Measurements from ENCODE around the gene LRG1.
"Not testable (repeated sequence)": the region's sequence is repeated elsewhere in the genome, so short reads cannot be mapped to it uniquely, and the experiment has no call there.

The LRG1 gene

GRCh38 chr19:4567584-4568071 is 27.8 kb upstream of the LRG1 start (continued):
- peak; percentile 20 for TF ChIP-seq ZBTB26 (tag by site-specific recombination; optimal IDR thresholded peaks at IDR 0.05)
- TF ChIP-seq, protein P1, sequence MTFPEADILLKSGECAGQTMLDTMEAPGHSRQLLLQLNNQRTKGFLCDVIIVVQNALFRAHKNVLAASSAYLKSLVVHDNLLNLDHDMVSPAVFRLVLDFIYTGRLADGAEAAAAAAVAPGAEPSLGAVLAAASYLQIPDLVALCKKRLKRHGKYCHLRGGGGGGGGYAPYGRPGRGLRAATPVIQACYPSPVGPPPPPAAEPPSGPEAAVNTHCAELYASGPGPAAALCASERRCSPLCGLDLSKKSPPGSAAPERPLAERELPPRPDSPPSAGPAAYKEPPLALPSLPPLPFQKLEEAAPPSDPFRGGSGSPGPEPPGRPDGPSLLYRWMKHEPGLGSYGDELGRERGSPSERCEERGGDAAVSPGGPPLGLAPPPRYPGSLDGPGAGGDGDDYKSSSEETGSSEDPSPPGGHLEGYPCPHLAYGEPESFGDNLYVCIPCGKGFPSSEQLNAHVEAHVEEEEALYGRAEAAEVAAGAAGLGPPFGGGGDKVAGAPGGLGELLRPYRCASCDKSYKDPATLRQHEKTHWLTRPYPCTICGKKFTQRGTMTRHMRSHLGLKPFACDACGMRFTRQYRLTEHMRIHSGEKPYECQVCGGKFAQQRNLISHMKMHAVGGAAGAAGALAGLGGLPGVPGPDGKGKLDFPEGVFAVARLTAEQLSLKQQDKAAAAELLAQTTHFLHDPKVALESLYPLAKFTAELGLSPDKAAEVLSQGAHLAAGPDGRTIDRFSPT (tag by site-specific recombination; IDR thresholded peaks at IDR 0.05) = peak; percentile 61

GRCh38 chr19:4566402-4567051 is 26.7 kb upstream of the LRG1 start:
- TF ChIP-seq, protein P2, sequence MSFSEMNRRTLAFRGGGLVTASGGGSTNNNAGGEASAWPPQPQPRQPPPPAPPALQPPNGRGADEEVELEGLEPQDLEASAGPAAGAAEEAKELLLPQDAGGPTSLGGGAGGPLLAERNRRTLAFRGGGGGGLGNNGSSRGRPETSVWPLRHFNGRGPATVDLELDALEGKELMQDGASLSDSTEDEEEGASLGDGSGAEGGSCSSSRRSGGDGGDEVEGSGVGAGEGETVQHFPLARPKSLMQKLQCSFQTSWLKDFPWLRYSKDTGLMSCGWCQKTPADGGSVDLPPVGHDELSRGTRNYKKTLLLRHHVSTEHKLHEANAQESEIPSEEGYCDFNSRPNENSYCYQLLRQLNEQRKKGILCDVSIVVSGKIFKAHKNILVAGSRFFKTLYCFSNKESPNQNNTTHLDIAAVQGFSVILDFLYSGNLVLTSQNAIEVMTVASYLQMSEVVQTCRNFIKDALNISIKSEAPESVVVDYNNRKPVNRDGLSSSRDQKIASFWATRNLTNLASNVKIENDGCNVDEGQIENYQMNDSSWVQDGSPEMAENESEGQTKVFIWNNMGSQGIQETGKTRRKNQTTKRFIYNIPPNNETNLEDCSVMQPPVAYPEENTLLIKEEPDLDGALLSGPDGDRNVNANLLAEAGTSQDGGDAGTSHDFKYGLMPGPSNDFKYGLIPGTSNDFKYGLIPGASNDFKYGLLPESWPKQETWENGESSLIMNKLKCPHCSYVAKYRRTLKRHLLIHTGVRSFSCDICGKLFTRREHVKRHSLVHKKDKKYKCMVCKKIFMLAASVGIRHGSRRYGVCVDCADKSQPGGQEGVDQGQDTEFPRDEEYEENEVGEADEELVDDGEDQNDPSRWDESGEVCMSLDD (tag by site-specific recombination; IDR thresholded peaks at IDR 0.05) = 0 out of 2 replicates have a peak, but pooled peaks have one; percentile 24
- TF ChIP-seq ZSCAN16 (tag by site-specific recombination; IDR thresholded peaks at IDR 0.05) (peak; percentile 94), ZFP3 (tag by site-specific recombination; IDR thresholded peaks at IDR 0.05; ENCODE audit: low read depth) (no peak)
- CTCF ChIA-PET = interaction anchor here (0.6 to 3.5 kb wide), 23 partner anchors 8 to 530 kb away, joined by 3 to 48 read pairs (median 4); no protein-coding TSS in a partner anchor
- H3K4me3 ChIP-seq (ENCODE audit: low read depth, low read length) = no peak overlapping the region
- POLR2A ChIA-PET = no interaction called here
- H3K36me3 ChIP-seq (ENCODE audit: control insufficient read depth in 2 of 2, insufficient read depth in 1 of 2, low read length in 2 of 2) = no peaks in the 10 kb centered on the region
- H3K27ac ChIP-seq (ENCODE audit: extremely low read depth, low read depth, low read length) = no peak overlapping the region
- no peaks in the 10 kb centered on the region for H3K4me1 ChIP-seq (ENCODE audit: control insufficient read depth, insufficient read depth, low read length)
- no peaks in the 10 kb centered on the region for H3K9me3 ChIP-seq (ENCODE audit: control insufficient read depth, insufficient read depth, low read depth, low read length)

GRCh38 chr19:4563562-4563961 is 23.7 kb upstream of the LRG1 start:
- H3K4me3 ChIP-seq (ENCODE audit: low read depth, low read length); H3K4me1 ChIP-seq (ENCODE audit: control insufficient read depth, insufficient read depth, low read length); H3K36me3 ChIP-seq (ENCODE audit: control insufficient read depth in 2 of 2, insufficient read depth in 1 of 2, low read length in 2 of 2); H3K9me3 ChIP-seq (ENCODE audit: control insufficient read depth, insufficient read depth, low read depth, low read length); H3K27ac ChIP-seq (ENCODE audit: extremely low read depth, low read depth, low read length); POLR2A ChIA-PET: not testable (repeated sequence)
- CTCF ChIA-PET = interaction anchor here (0.7 kb wide), 1 partner anchor 41 kb away, joined by 3 read pairs; no protein-coding TSS in a partner anchor

DNA sequence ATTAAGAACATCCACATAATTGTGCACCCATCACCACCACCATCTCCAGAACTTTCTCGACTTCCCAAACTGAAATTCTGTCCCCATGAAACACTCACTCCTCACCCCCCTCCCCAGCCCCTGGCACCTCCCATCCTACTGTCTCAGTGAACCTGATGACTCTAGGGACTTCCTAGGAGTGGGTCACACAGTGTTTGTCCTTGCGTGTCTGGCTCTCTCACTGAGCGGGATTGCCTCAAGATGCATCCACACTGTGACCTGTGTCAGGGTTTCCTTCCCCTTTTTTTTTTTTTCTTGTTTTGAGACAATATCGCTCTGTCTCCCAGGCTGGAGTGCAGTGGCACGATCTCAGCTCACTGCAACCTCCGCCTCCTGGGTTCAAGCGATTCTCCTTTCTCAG is 22.2 kb upstream of the LRG1 start:
- H3K4me3 ChIP-seq (ENCODE audit: low read depth, low read length); H3K27ac ChIP-seq (ENCODE audit: extremely low read depth, low read depth, low read length); POLR2A ChIA-PET: not testable (repeated sequence)

GRCh38 chr19:4559569-4559968 is 19.7 kb upstream of the LRG1 start, which contains the start of gene SEMA6B:
TSS of gene SEMA6B (minus strand) at chr19:4559684. CDS start at chr19:4558457, 1,227 bp downstream.
- peaks cover 0 to 14% of the 10 kb centered on the region in 2 experiments; a peak in 1 of 3 replicates for H3K36me3 ChIP-seq (ENCODE audit: control insufficient read depth in 2 of 2, insufficient read depth in 1 of 2, low read length in 2 of 2)

More for the DNA sequence above, 22.2 kb upstream of the LRG1 start:
- not testable (repeated sequence) for H3K4me1 ChIP-seq (ENCODE audit: control insufficient read depth, insufficient read depth, low read length); H3K36me3 ChIP-seq (ENCODE audit: control insufficient read depth in 2 of 2, insufficient read depth in 1 of 2, low read length in 2 of 2); H3K9me3 ChIP-seq (ENCODE audit: control insufficient read depth, insufficient read depth, low read depth, low read length)
- CTCF ChIA-PET = interaction anchor here (0.6 kb wide), 1 partner anchor 420 kb away, joined by 4 read pairs; no protein-coding TSS in a partner anchor

More at GRCh38 chr19:4559569-4559968, 19.7 kb upstream of the LRG1 start, which contains the start of gene SEMA6B:
- TF ChIP-seq ZNF248 (tag by site-specific recombination; IDR thresholded peaks at IDR 0.05) (no peak), ZNF16 (tag by site-specific recombination; IDR thresholded peaks at IDR 0.05; ENCODE audit: low read depth) (peak; percentile 85)
- ChIA-PET CTCF (interaction anchor here (0.7 to 3.2 kb wide), 12 partner anchors 11 to 77 kb away, joined by 3 to 25 read pairs (median 4); partner anchors contain the start of genes LRG1 and PLIN5), POLR2A (no interaction called here)
- Histone ChIP-seq H3K9me3 (ENCODE audit: control insufficient read depth, insufficient read depth, low read depth, low read length) (no peaks in the 10 kb centered on the region), H3K27ac (ENCODE audit: extremely low read depth, low read depth, low read length) (no peak within 1 kb of the TSS), H3K4me3 (ENCODE audit: low read depth, low read length) (no peak within 1 kb of the TSS), H3K4me1 (ENCODE audit: control insufficient read depth, insufficient read depth, low read length) (no peaks in the 10 kb centered on the region)
